ENCODE measurements around the gene FGF1. TPM values are rescaled to one million over a fixed set of nuclear protein-coding genes. Genes with fewer than 3 reads are reported as not detected.

The FGF1 gene
- total RNA-seq, 3 donors from 2014 or later (not counting 1 experiment from before 2014, with no cell fraction given): not detected

GRCh38 chr5:142680605-142681259 is 5.2 kb downstream of the FGF1 start:
- Mint-ChIP-seq H3K36me3 (no peaks in the 10 kb centered on the region), H3K27ac (no peak overlapping the region), H3K27me3 (ENCODE audit: low read depth in 2 of 2) (peaks cover 0 to 3% of the 10 kb centered on the region in 2 donors), H3K4me3 (no peak overlapping the region), H3K4me1 (no peaks in the 10 kb centered on the region), H3K9me3 (no peaks in the 10 kb centered on the region)
- Histone ChIP-seq H3K9me3 (ENCODE audit: control insufficient read depth, insufficient read depth, low read length) (no peaks in the 10 kb centered on the region), H3K36me3 (ENCODE audit: control insufficient read depth, insufficient read depth, low read length) (no peaks in the 10 kb centered on the region), H3K27me3 (ENCODE audit: control insufficient read depth, insufficient read depth, low read length) (no peaks in the 10 kb centered on the region), H3K4me1 (ENCODE audit: control insufficient read depth, insufficient read depth, low read length) (no peaks in the 10 kb centered on the region), H3K4me3 (ENCODE audit: low read length) (no peak overlapping the region), H3K27ac (ENCODE audit: low read length) (no peak overlapping the region)
- intact Hi-C loops (cut with micrococcal nuclease): no loop called here
- 74% methylated on average over 4 of the region's 5 CpGs for WGBS (ENCODE audit: insufficient coverage)
- DNase-seq (no peak), ATAC-seq (no peak)
- no peak for TF ChIP-seq CTCF (IDR thresholded peaks at IDR 0.05)

GRCh38 chr5:142679744-142680143 is 6.1 kb downstream of the FGF1 start:
- no peak overlapping the region for H3K4me3 ChIP-seq (ENCODE audit: low read length)
- H3K27ac Mint-ChIP-seq: no peak overlapping the region
- H3K4me1 Mint-ChIP-seq: no peaks in the 10 kb centered on the region
- TF ChIP-seq CTCF (IDR thresholded peaks at IDR 0.05): no peak
- no peaks in the 10 kb centered on the region for H3K36me3 ChIP-seq (ENCODE audit: control insufficient read depth, insufficient read depth, low read length)
- H3K27ac ChIP-seq (ENCODE audit: low read length): no peak overlapping the region
- 75% methylated on average over 2 of the region's 2 CpGs for WGBS (ENCODE audit: insufficient coverage)
- no peaks in the 10 kb centered on the region for H3K36me3 Mint-ChIP-seq
- H3K9me3 Mint-ChIP-seq: no peaks in the 10 kb centered on the region
- H3K9me3 ChIP-seq (ENCODE audit: control insufficient read depth, insufficient read depth, low read length): no peaks in the 10 kb centered on the region
- H3K27me3 ChIP-seq (ENCODE audit: control insufficient read depth, insufficient read depth, low read length): no peaks in the 10 kb centered on the region
- intact Hi-C loops (cut with micrococcal nuclease): no loop called here
- no peak overlapping the region for H3K4me3 Mint-ChIP-seq
- H3K27me3 Mint-ChIP-seq (ENCODE audit: low read depth in 2 of 2): peaks cover 0 to 3% of the 10 kb centered on the region in 2 donors
- no peak for ATAC-seq
- DNase-seq: no peak
- H3K4me1 ChIP-seq (ENCODE audit: control insufficient read depth, insufficient read depth, low read length): no peaks in the 10 kb centered on the region

GRCh38 chr5:142678529-142678928 is 7.4 kb downstream of the FGF1 start:
- no peaks in the 10 kb centered on the region for H3K36me3 Mint-ChIP-seq
- H3K4me1 ChIP-seq (ENCODE audit: control insufficient read depth, insufficient read depth, low read length): no peaks in the 10 kb centered on the region
- no peaks in the 10 kb centered on the region for H3K9me3 Mint-ChIP-seq
- intact Hi-C loops (cut with micrococcal nuclease): no loop called here
- H3K9me3 ChIP-seq (ENCODE audit: control insufficient read depth, insufficient read depth, low read length): no peaks in the 10 kb centered on the region
- H3K36me3 ChIP-seq (ENCODE audit: control insufficient read depth, insufficient read depth, low read length): no peaks in the 10 kb centered on the region
- no peak for TF ChIP-seq CTCF (IDR thresholded peaks at IDR 0.05)
- DNase-seq: no peak
- H3K27ac Mint-ChIP-seq: no peak overlapping the region
- H3K4me3 Mint-ChIP-seq: no peak overlapping the region
- H3K27me3 Mint-ChIP-seq (ENCODE audit: low read depth in 2 of 2): peaks cover 0 to 6% of the 10 kb centered on the region in 2 donors
- H3K27me3 ChIP-seq (ENCODE audit: control insufficient read depth, insufficient read depth, low read length): no peaks in the 10 kb centered on the region
- H3K4me1 Mint-ChIP-seq: no peaks in the 10 kb centered on the region
- no peak for ATAC-seq
- 89% methylated on average over 4 of the region's 4 CpGs for WGBS (ENCODE audit: insufficient coverage)
- H3K27ac ChIP-seq (ENCODE audit: low read length): no peak overlapping the region
- H3K4me3 ChIP-seq (ENCODE audit: low read length): no peak overlapping the region

- no peak overlapping the region for H3K4me3 Mint-ChIP-seq
- no peaks in the 10 kb centered on the region for H3K4me1 Mint-ChIP-seq
- H3K27me3 Mint-ChIP-seq (ENCODE audit: low read depth in 2 of 2): peaks cover 0 to 6% of the 10 kb centered on the region in 2 donors
- 97% methylated on average over 2 of the region's 2 CpGs for WGBS (ENCODE audit: insufficient coverage)
- no peaks in the 10 kb centered on the region for H3K9me3 Mint-ChIP-seq
- Histone ChIP-seq H3K4me1 (ENCODE audit: control insufficient read depth, insufficient read depth, low read length) (no peaks in the 10 kb centered on the region), H3K9me3 (ENCODE audit: control insufficient read depth, insufficient read depth, low read length) (no peaks in the 10 kb centered on the region), H3K27ac (ENCODE audit: low read length) (no peak overlapping the region), H3K4me3 (ENCODE audit: low read length) (no peak overlapping the region), H3K36me3 (ENCODE audit: control insufficient read depth, insufficient read depth, low read length) (no peaks in the 10 kb centered on the region), H3K27me3 (ENCODE audit: control insufficient read depth, insufficient read depth, low read length) (no peaks in the 10 kb centered on the region)
- no peak for TF ChIP-seq CTCF (IDR thresholded peaks at IDR 0.05)
- intact Hi-C loops (cut with micrococcal nuclease): no loop called here
- DNase-seq (no peak), ATAC-seq (no peak)
- no peak overlapping the region for H3K27ac Mint-ChIP-seq
- H3K36me3 Mint-ChIP-seq: no peaks in the 10 kb centered on the region
Observed at GRCh38 chr5:142677198-142677597, 8.7 kb downstream of the FGF1 start.
